GM19035 (cell line): Measurements from ENCODE around the gene HECTD3.

ENCODE experiments used
- ATAC-seq: cut with Tn5 transposase; IDR thresholded peaks from one replicate; pipeline ENCODE4 v1.9.1; 2021; ENCODE audit not compliant: unreplicated experiment

Gene HECTD3

DNA sequence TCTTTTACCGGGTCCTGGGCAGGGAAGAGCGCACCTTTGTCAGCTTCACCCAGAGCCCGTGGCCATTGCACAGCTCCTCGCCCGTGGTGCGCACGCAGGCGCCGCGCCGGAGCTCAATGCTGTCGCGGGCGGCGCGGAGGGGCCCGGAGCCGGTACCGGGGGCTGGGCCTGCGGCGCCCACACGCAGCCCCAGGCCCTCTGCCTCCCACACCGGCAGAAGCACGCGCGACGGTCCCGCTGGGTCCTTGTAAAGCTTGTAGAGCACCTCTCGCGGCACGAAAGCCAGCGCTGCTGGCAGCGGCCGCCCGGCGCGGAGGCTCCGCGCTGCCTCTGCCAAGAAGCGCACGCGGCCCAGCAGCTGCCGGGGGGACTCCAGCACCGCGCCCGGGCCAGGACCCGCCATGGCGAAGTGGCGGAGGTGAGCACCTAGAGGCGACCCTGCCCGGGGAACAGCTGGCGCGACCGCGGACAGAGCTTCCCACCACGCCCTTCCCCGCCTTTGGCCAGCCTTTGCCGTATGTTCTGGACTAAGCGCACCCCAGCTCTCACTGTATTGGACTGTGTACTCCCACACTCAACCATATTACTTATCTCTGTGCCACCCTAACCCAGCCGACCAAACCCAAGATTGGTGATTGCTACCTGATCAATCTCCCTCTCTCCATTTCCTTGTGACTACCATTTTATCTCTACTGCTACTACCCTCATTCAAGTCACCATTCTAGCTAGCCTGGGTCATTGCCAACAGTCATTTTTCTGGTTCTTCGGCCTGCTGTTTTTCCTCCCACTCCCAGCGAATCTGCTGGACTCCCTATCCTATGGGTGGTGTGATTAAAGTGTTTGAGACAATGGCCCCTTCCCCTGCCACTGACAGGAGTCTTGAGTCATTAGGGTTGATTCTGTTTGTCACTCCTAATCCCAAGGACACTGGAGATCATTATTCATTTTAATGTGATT lies at the start of gene HECTD3:
Gene HECTD3 (minus strand): TSS at position 470 of the 957 bp plus-strand sequence. CDS start 67 bp downstream, at position 403.
- ATAC-seq: peak; percentile 69

DNA sequence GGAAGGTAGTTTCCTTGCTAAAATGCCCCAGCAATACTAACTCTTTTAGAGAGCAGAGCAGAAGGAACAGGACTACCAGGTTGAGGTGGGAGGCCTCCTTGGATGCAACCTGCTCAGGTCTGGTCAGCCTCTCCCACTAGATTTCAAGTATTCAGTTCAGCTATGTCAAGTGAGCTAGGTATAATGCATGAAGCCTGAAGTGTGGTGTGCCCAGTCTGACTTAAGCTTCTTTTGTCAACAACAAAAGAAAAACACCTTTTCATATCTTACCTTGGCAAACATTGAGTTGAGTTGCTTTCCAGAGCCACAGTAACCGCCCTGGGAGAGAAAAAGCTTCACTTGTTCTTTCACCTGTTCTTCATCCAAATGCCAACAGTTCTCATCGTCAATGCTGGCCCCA lies 48.7 kb upstream of the HECTD3 start:
- no peak for ATAC-seq

DNA sequence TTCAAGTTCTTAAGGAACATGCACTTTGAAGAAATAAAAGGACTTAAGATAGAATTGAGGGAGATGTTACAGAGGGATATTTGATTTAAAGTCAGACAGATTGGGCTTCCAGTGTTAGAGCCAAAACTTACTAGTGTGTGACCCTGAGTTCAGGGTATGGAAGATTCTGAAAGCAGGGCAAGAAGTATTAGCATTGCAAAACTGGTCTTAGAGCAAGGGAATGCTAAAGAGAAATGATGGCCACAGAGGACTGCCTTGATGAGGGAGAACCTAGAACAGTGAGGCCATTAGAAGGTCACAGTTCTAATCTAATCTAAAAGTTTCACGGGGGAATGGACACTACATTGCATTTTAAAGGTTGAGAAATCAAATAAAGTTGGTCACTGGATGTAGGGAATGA lies 46.4 kb upstream of the HECTD3 start:
- no peak for ATAC-seq

DNA sequence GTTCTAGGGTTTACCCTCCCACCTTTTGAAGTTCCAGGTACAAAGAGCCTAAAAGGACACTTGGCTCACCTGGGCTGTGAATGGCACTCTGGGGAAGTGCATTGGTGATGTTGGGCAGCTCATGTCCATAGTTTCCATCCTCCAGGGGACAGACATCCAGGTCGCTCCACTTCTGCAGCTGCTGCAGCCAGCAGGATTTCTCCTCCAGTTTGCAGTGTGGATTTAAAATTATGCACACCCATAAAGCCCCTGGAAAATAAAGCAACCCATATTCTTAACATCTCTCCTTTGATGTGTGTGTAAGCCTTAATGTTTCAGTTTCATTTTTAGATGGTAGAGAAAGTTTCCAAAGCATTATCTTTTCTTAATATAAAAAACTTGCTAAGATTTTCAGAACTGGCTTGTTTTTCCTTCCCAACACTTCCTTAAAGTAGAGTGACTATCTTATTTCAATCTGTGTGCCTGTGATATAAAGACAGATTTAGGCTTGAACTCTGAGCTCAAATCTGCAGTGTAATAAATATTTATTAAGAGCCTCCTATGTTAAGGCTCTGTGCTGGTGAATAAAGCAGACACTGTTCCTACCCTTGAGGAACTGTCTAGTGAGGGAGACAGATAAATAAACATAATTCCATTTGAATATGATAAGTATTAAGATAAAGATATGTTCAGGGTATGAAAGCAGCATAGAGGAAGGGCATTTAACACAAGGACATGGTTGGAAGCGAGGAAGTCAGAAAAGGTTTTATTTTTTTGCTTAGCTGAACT lies 40.1 kb upstream of the HECTD3 start:
- ATAC-seq: no peak

DNA sequence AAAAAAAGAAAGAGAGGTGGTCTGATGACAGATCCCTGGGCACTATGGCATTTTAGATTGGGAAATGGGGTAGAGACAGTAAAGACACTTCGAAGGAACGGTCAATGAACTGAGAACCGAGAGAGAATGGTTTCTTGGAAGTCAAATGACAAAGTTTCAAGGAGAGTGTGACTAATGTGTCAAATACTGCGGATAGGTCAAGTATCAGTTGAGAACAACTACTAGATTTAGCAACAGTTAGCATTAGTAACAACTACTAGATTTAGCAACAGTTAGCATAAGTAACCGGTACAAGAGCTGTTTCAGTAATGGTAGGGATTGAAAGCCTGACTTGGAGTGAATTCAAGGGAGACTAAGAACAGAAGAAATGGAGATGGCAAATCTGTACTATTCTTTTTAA lies 35.9 kb upstream of the HECTD3 start:
- ATAC-seq: no peak

DNA sequence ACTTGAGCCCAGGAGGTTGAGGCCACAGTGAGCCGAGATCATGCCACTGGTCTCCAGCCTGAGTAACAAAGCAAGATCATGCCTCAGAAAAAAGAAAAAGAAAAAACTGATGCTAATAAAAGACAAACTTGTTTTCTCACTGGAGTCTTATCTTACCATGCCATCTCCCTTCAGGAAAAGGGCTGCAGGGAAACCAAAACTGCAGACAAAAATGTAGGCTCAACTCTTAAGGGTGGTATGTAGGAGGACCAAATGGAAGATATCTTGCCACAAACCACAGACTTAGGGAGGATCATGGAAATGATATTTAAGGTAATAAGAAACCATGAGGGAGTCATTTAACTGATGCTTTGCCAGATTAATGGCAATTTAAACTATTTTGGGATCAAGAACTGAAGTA lies 33.8 kb upstream of the HECTD3 start:
- ATAC-seq: no peak

DNA sequence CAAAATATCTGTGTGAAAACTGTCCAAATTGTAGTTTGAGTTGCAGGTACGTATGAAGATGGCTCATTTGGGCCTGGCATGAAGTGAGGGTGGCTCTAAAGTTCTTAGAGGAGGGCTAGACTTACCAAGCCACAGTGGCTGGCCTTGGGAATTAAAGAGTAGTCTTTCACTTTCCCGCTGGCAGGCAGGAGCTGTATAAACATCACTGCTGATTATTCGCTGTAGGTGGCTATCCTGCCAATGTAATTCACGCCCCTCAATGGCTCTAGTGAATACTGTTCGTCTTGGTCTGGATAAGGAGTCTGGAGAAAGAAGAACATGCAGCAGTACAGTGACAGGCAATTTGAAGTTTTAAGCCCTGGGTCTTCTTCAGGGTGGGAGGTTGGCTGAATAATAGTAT lies 32.0 kb upstream of the HECTD3 start:
- no peak for ATAC-seq

DNA sequence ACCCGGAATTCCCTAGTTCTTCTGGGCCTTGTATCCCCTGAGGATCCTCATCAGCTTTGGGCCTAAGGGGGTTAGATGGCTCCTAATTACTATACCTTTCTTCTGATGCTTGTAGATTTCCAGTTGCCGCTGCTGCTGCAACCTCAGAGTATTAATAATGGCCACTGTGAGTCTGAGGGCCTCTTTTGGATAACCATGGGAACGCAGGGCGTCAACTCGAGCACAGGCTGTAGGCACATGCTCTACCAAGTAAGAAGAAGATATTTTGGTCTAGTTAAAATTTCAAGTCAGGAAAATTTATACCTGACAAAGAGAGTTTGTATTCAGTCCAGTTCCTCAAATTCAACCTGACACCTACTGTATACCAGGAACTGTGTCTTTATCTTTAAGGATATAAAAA lies 29.2 kb upstream of the HECTD3 start:
- no peak for ATAC-seq

DNA sequence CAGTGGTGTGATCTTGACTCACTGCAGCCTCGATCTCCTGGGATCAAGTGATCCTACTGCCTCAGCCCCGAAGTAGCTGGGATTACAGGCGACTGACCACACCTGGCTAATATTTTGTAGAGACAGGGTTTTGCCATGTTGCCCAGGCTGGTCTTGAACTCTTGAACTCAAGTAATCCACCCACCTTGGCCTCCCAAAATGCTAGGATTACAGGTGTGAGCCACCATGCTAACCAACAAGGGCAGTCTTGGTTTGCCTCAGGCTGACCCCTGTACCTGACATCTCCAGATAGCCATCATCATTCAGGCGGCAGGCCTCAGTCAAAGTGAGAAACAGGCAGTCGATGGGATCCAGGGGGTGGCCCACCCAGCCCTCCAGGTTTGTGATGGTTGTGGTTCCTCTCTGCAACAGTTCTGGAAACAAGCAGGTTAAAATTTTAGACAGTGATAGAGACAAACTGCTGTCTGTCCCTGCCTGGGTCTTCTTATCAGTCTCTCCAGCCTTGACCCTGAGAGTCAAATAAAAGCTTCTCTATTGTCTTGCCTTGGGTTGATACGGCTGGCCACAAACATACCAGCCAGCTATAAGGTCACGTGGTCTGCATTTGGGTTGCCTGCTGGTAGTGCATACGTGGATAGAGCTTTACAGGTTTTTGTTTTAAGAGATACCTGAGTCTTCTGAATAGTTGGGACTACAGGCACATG lies 27.7 kb upstream of the HECTD3 start:
- no peak for ATAC-seq

DNA sequence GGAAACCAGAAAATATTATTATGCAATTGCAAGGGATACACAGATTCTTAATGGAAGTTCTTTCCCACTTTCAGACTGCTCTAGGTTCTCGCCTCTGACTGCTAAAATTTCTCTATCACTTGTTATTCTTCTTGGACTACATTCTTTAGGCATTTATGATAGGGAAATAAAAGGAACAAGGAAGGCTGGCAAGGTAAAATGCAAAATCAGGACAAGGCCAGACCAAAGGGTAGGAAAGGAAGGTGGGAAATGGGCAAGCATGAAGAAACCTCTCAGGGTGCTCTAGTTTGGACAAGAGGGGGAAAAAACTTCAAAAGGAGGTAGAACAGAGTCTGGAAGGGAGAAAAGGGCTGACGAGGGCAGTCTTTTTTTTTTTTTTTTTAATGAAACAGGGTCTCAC lies 27.1 kb upstream of the HECTD3 start:
- ATAC-seq: no peak

DNA sequence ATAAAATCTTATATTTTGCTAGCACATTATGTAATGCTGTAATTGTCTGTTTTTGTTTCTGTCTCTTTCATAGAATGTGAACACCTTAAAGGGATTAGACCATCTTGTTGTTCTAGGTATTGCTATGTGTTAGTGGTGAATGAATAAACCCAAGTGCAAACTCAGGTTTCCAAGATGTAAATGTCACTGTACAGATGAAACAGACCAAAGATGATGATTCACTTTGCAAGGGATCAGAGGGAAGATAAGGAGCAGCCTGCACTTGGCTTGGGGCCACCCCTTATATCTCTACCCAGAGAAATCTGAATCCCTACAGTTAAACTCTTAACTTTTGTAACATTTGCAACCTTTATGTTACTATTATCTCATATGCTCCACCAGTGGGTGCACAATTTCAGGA lies 26.3 kb upstream of the HECTD3 start:
- no peak for ATAC-seq

DNA sequence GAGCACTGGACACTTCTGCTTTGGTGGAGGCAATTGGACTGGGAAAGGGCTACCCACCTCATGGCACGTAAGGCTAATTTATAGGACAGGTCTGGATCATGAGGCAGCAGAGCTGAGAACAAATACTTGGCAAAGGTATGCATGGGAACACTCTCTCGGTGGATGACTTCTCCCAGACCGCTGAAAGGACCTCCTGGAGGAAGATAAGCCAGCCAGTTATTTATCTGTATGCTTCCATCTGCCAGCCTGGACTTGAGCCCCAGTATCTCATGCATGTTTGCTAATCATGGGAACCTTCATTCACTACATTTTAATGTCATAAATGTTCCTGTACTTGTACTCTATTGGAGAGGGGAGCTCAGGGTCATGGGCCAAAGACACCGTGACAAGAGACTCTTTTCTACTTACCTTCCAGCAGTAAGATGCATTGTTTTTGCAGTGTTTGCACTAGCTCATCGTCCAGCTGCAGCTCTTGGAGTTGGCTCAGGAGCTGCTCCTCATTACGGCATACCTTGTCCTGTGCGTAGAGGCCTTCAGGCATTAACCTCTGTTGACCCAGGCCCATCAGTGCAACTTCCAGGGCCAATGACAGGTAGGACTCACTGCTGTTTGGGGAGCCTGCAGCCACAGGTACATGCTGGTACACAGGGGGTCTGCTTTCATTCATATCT lies 24.6 kb upstream of the HECTD3 start:
- no peak for ATAC-seq

DNA sequence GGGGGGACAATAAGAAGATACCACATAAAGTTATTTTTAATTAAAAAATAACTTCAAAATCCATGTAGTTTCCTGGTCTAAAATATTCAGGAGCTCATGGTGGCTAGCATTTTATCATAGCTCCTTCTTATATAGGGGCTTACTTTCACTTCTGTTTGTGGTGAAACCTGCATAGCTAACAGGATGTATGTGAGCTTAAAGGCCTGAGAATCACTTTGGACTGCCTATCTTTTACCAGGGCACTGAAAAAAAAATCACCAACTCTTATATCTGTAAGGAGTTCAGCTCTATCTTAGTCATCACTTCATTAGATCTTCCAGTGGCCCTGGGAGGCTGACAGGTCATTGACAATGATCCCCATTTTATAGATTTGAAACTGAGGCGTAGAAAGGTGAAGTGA lies 22.2 kb upstream of the HECTD3 start:
- ATAC-seq: no peak

DNA sequence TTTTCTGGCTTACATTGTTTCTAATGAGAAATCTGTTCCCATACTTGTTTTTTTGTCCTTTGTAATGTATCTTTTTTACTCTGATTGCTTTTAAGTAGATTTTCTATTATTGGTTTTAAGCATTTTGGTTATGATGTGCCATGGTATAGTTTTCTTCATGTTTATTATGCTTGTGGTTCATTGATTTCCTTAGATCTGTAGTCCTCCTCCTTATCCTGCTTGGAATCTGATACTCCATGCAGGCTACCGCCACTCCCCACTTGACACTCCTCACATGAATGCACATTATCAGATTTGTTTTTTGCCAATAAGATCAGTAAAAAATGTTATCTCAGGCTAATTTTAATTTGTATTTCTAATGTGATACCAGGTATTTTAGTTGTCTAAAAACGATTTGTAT lies 21.7 kb upstream of the HECTD3 start:
- ATAC-seq: no peak

DNA sequence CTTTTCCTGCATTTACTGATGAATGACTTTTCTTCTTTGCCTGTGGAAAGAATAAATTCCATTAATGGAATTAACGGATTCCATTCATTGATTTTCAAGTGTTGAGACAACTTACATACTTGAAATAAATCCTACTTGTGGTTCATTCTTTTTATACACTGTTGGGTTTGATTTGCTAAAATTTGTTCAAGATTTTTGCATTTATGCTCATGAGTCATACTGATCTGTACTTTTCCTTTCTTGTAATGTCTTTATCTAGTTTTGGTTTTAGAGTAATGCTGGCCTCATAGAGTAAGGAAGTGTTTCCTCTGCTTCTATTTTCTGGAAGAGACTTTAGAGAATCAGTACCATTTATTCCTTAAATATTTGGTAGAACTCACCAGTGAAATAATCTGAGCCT lies 15.3 kb upstream of the HECTD3 start:
- no peak for ATAC-seq

DNA sequence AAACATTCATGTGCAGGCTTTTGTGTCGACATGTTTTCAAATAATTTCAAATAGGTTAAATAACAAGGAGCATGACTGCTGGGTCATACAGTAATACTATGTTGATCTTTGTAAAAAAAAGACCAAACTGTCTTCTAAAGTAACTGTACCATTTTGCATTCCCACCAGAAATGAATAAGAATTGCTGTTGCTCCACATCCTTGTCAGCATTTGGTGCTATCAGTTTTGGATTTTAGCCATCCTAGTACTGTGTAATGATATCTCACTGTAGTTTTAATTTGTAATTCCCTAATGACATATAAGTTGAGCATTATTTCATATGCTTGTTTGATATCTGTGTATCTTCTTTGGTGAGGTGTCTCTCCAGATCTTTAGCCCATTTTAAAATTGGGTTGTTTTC lies 12.5 kb upstream of the HECTD3 start:
- ATAC-seq: no peak

DNA sequence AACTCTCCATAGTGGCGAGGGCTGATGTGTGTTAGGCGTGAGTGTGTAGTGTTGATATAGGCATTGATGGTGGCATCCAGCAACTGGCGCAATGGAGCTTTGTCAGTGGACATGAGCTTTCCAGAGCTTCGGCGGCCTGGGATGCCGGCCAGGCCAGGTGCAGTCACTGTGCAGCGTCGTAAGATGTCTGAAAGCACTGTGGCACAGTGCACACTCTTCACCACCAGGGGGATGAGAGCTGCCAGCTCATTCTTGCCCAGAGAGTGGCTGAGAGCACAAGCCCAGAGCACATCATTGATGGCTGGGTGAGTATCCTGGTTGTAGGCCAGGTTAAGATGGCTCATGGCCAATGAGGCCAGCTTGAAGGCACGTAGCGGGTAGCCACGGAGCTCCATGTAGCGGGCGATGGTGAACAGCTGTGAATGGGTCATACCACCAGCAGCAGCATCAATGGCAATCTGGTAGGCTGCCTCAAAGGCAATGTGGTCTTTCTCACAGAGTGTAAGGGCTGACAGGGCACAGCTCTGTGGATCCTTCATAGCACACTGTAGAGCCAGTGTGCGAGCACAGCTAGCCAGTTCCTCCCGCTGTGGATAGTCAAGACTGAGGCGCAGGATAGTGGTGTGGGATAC lies 7.6 kb upstream of the HECTD3 start:
- ATAC-seq: peak; percentile 53

DNA sequence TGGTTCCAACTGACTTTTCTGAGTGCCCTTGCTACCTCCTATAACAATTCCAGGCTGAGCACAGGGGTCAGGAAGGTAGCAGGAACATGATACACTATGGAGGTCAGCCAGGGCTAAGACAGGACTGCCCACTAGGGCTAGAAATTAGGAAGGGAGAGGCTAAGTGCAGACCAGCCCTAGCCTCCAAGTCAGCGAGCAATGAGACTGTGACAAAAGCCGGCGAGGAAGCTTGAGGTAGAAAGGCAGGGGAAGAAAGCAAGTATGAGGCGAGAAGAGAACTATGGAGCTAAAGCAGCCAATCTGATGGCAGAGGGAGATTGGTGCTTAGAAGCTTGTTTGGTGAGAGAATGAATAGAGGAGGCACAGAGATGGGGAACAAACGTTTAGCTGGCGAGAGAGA lies 5.6 kb upstream of the HECTD3 start:
- no peak for ATAC-seq

DNA sequence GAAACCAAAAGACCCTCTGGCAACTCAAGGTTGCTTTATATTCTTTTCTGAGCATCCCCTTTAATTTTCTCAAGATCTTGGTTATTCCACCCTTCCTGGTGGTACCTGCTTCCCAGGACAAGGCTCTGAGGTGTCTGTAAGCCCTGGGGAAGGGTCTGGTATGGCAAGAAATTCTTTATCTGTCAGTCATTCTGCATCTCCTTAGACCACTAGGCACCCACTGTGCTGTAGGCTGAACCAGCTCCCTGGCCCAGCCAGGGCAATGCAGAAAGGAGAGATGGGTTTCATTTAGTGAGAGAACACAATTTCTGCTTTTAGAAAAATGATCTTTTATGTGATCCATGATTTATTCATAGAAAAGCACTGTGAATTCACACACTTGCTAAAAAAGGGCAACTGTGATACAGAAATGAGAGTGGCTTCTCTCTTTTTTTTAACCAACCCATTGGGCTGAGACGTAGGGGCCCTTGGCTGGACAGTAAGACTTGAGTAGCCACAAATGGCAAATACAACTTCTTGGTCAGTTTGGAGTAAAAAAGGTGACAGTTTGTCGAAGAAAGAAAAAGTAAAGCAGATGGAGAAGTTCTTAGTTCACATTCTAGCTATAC lies 5.1 kb upstream of the HECTD3 start:
- ATAC-seq: no peak

DNA sequence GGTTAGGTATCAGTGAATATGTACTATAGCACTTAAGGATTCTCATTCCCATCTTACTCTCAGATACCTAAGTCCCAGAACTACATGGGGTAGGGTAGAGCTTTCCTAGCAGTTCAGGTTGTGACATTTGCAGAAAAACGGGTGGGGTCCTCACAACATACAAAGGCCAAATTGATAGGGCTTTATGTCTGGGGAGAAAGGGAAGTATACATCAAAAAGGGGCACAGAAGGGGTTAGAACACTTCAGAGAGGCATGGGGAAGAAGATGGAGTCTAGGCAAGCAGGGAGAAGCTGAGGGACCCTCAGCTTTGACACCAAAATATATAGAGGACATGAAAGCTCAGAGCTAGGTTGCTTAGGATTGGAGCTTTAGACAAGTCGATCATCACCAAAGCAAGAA lies 4.6 kb upstream of the HECTD3 start:
- no peak for ATAC-seq
